ENCODE data around the gene PEX19.

PEX19 gene

DNA sequence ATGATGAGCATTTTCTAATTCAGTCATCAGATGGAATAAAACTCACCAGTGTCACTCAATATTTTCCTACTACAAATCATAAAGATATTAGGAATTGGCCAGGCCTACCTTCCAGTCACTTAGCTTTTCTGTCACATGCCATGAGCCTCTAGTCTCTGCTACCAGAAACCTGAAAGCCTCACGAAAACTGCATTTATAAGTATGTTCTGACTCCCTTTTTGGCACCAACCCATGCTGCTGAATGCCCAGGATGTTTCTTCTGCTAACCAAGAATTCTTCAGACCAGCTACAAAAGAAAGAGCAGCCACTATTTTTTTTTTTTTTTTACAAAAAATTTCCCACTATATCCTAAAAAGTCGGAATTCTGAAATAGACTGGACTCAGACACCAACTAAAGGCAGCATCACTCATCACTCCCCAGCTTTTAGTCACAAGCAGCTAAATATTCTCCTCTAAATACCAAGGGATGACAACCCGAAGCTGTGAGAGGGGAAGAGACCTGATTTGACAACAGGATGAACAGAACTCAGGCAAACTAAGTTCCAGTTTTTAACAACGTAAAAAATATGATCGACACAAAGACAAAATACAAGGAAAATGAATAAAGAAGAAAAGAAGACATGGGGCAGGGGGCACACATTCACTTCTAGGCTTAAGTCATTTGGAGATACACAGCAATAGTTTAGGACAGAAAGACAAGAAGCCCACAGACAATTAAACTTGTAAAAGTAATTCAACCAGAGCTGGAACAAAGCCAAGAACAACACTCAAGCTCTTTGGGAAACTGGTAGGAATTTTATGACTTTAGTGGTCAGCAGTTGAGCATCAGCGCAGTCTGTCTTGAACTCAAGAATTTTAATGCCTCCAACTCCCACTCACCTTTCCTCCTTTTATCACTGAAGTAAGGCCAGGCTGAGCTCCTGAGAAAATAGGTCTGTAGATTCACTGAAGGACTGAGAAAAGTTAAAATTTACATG is 24.2 kb downstream of the PEX19 start (continued):
- TF ChIP-seq, protein P1, sequence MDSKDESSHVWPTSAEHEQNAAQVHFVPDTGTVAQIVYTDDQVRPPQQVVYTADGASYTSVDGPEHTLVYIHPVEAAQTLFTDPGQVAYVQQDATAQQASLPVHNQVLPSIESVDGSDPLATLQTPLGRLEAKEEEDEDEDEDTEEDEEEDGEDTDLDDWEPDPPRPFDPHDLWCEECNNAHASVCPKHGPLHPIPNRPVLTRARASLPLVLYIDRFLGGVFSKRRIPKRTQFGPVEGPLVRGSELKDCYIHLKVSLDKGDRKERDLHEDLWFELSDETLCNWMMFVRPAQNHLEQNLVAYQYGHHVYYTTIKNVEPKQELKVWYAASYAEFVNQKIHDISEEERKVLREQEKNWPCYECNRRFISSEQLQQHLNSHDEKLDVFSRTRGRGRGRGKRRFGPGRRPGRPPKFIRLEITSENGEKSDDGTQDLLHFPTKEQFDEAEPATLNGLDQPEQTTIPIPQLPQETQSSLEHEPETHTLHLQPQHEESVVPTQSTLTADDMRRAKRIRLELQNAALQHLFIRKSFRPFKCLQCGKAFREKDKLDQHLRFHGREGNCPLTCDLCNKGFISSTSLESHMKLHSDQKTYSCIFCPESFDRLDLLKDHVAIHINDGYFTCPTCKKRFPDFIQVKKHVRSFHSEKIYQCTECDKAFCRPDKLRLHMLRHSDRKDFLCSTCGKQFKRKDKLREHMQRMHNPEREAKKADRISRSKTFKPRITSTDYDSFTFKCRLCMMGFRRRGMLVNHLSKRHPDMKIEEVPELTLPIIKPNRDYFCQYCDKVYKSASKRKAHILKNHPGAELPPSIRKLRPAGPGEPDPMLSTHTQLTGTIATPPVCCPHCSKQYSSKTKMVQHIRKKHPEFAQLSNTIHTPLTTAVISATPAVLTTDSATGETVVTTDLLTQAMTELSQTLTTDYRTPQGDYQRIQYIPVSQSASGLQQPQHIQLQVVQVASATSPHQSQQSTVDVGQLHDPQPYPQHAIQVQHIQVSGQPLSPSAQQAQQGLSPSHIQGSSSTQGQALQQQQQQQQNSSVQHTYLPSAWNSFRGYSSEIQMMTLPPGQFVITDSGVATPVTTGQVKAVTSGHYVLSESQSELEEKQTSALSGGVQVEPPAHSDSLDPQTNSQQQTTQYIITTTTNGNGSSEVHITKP (tag by site-specific recombination; IDR thresholded peaks at IDR 0.05): peak; percentile 26; the same call in 1 of the 2 replicates
- TF ChIP-seq ZFP69B (tag by site-specific recombination; IDR thresholded peaks at IDR 0.05) (no peak), KLF9 (tag by site-specific recombination; IDR thresholded peaks at IDR 0.05; ENCODE audit: low read depth) (no peak), ZNF324 (tag by site-specific recombination; IDR thresholded peaks at IDR 0.05) (peak; percentile 48), MZF1 (tag by site-specific recombination; IDR thresholded peaks at IDR 0.05; ENCODE audit: borderline replicate concordance) (0 out of 2 replicates have a peak, but pooled peaks have one; percentile 51), ZNF23 (tag by site-specific recombination; IDR thresholded peaks at IDR 0.05; ENCODE audit: borderline replicate concordance) (no peak), HOXD13 (CRISPR knock-in tag; IDR thresholded peaks at IDR 0.05; ENCODE audit: borderline replicate concordance) (peak; percentile 84; the same call in 1 of the 2 replicates), YY1 (tag by site-specific recombination; IDR thresholded peaks at IDR 0.05) (no peak), KLF16 (tag by site-specific recombination; IDR thresholded peaks at IDR 0.05) (no peak), ZNF843 (tag by site-specific recombination; IDR thresholded peaks at IDR 0.05) (peak; percentile 96), ZSCAN4 (tag by site-specific recombination; IDR thresholded peaks at IDR 0.05) (peak; percentile 43; the same call in 1 of the 2 replicates), ZNF677 (tag by site-specific recombination; IDR thresholded peaks at IDR 0.05) (no peak), ZNF391 (tag by site-specific recombination; IDR thresholded peaks at IDR 0.05; ENCODE audit: borderline replicate concordance, low read depth) (no peak; the same call in 1 of the 2 replicates), ZNF335 (tag by site-specific recombination; conservative IDR thresholded peaks at IDR 0.05) (no peak), IKZF3 (tag by site-specific recombination; IDR thresholded peaks at IDR 0.05) (peak; percentile 99), GLIS2 (tag by site-specific recombination; IDR thresholded peaks at IDR 0.05) (no peak), HIC1 (tag by site-specific recombination; IDR thresholded peaks at IDR 0.05) (peak; percentile 96), ZNF561 (tag by site-specific recombination; IDR thresholded peaks at IDR 0.05; ENCODE audit: borderline replicate concordance) (peak; percentile 90), ZNF670 (tag by site-specific recombination; IDR thresholded peaks at IDR 0.05; ENCODE audit: low read depth) (no peak), ZNF785 (tag by site-specific recombination; IDR thresholded peaks at IDR 0.05) (no peak), KLF7 (tag by site-specific recombination; IDR thresholded peaks at IDR 0.05; ENCODE audit: borderline replicate concordance) (no peak; the same call in 1 of the 2 replicates), SCRT2 (tag by site-specific recombination; IDR thresholded peaks at IDR 0.05) (no peak), ZNF18 (tag by site-specific recombination; IDR thresholded peaks at IDR 0.05) (no peak), ZNF140 (tag by site-specific recombination; IDR thresholded peaks at IDR 0.05) (no peak), ZNF514 (tag by site-specific recombination; IDR thresholded peaks at IDR 0.05) (no peak), ZNF530 (tag by site-specific recombination; IDR thresholded peaks at IDR 0.05; ENCODE audit: low read depth) (no peak), ZBTB8A (tag by site-specific recombination; IDR thresholded peaks at IDR 0.05) (peak; percentile 60; the same call in 1 of the 2 replicates), ZNF202 (tag by site-specific recombination; IDR thresholded peaks at IDR 0.05; ENCODE audit: borderline replicate concordance) (no peak), ZNF2 (tag by site-specific recombination; IDR thresholded peaks at IDR 0.05) (peak; percentile 52; the same call in 1 of the 2 replicates)
